ENCODE measurements around the gene ZCCHC14. TPM values are rescaled to one million over a fixed set of nuclear protein-coding genes. Genes with fewer than 3 reads are reported as not detected.
A peak's percentile ranks its signal among the peaks of the same experiment; 100 is the strongest.

The ZCCHC14 gene
- total and polyA plus RNA-seq, 2 of the 13 experiments (the other 11 are each of a cell fraction or from before 2014, with no cell fraction given), result 12.4 to 12.5 TPM

GRCh38 chr16:87536795-87537142 is 43.9 kb upstream of the ZCCHC14 start:
- ATAC-seq (peak; percentile 9; the same call in 2 of the 3 replicates), FAIRE-seq (no peak), DNase-seq (ENCODE audit: low spot score) (no peak)
- peaks cover 75% of the 10 kb centered on the region for H3K4me1 ChIP-seq (ENCODE audit: insufficient read depth, low read length)
- in situ Hi-C loops (cut with HindIII; ENCODE audit: extremely low pct_ligation_motif_present, low pct_unique_long_range_greater_than_20kb) (no loop called here), intact Hi-C loops (cut with micrococcal nuclease; ENCODE audit: unreplicated experiment) (loop anchor here (1.0 kb wide), 1 partner anchor 75 kb away; no protein-coding TSS in a partner anchor)
- POLR2A ChIA-PET, result interaction anchor here (0.6 to 2.0 kb wide), 14 partner anchors 8 to 414 kb away, joined by 3 to 11 read pairs (median 4); partner anchors contain the start of gene BANP
- H3K9me3 ChIP-seq (ENCODE audit: low read length), result peaks cover 29% of the 10 kb centered on the region
- 25% methylated on average over 10 of the region's 10 CpGs for WGBS (ENCODE audit: low lambda C conversion rate)
- H3K4me3 ChIP-seq (replicated peaks in 1 of 3; ENCODE audit: insufficient read depth in 1 of 3, low read depth in 2 of 3, low read length in 3 of 3), result peak overlapping the region; percentile 40 to 63 (median 50); a peak in 5 of 6 replicates
- peak overlapping the region; percentile 78 for H3K27ac ChIP-seq (ENCODE audit: extremely low read length, insufficient read depth, low read length)
- H2AFZ ChIP-seq (ENCODE audit: low read length), result peak overlapping the region; percentile 78
- H3K9ac ChIP-seq (ENCODE audit: insufficient read depth, low read depth, low read length), result peak overlapping the region; percentile 69
- no peaks in the 10 kb centered on the region for H3K79me2 ChIP-seq (ENCODE audit: insufficient read depth, low read length)
- H4K20me1 ChIP-seq (ENCODE audit: insufficient read depth, low read length), result no peaks in the 10 kb centered on the region
- H3K36me3 ChIP-seq (replicated peaks in 1 of 2; ENCODE audit: control insufficient read depth in 1 of 2, insufficient read depth in 2 of 2, low read length in 2 of 2), result no peaks in the 10 kb centered on the region
- peak overlapping the region; percentile 97 for H3K4me2 ChIP-seq (ENCODE audit: low read depth, low read length)
- BruUV-seq (replicated peaks), result no TSS peak
- H3K27me3 ChIP-seq (ENCODE audit: control insufficient read depth in 1 of 2, insufficient read depth in 2 of 2, low read length in 2 of 2), result peaks cover 7 to 24% of the 10 kb centered on the region in 2 experiments
- CTCF ChIA-PET (ENCODE audit: low intra/inter-chr PET ratio, low total read pairs), result no interaction called here
- no peak for TF ChIP-seq MAFG (CRISPR knock-in tag; IDR thresholded peaks at IDR 0.05)
- TF ChIP-seq MIER3 (CRISPR knock-in tag; IDR thresholded peaks at IDR 0.05; ENCODE audit: borderline replicate concordance), result no peak
- TF ChIP-seq ZSCAN25 (CRISPR knock-in tag; IDR thresholded peaks at IDR 0.05), result 0 out of 2 replicates have a peak, but pooled peaks have one; percentile 33
- TF ChIP-seq DRAP1 (CRISPR knock-in tag; IDR thresholded peaks at IDR 0.05), result peak; percentile 73
- TF ChIP-seq LBX2 (CRISPR knock-in tag; IDR thresholded peaks at IDR 0.05; ENCODE audit: borderline replicate concordance), result no peak
- TF ChIP-seq MLX (CRISPR knock-in tag; IDR thresholded peaks at IDR 0.05), result no peak
- TF ChIP-seq POLR2AphosphoS5 (IDR thresholded peaks at IDR 0.05; ENCODE audit: low read depth, low read length), result peak; percentile 46; the same call in 1 of the 2 replicates
- no peak for TF ChIP-seq KDM4B (CRISPR knock-in tag; IDR thresholded peaks at IDR 0.05)
- peak; percentile 66 for TF ChIP-seq POGZ (CRISPR knock-in tag; IDR thresholded peaks at IDR 0.05)
- 0 out of 2 replicates have a peak, but pooled peaks have one; percentile 9 for TF ChIP-seq DMAP1 (CRISPR knock-in tag; IDR thresholded peaks at IDR 0.05)
- 0 out of 2 replicates have a peak, but pooled peaks have one; percentile 29 for TF ChIP-seq ZNF136 (CRISPR knock-in tag; IDR thresholded peaks at IDR 0.05; ENCODE audit: low read depth)
- TF ChIP-seq KMT2A (CRISPR knock-in tag; IDR thresholded peaks at IDR 0.05), result peak; percentile 49; the same call in 1 of the 2 replicates
- TF ChIP-seq MAX (IDR thresholded peaks at IDR 0.05), result peak; percentile 44; the same call in 1 of the 2 replicates
- TF ChIP-seq JUNB (CRISPR knock-in tag; IDR thresholded peaks at IDR 0.05; ENCODE audit: borderline replicate concordance), result no peak
- no peak for TF ChIP-seq ZNF766 (CRISPR knock-in tag; IDR thresholded peaks at IDR 0.05; ENCODE audit: borderline replicate concordance)
- 0 out of 2 replicates have a peak, but pooled peaks have one; percentile 28 for TF ChIP-seq ZBTB49 (CRISPR knock-in tag; IDR thresholded peaks at IDR 0.05; ENCODE audit: borderline replicate concordance)
- no peak for TF ChIP-seq RFX1 (IDR thresholded peaks at IDR 0.05)
- TF ChIP-seq KLF16 (CRISPR knock-in tag; IDR thresholded peaks at IDR 0.05), result 0 out of 4 replicates have a peak, but pooled peaks of 1 of the 2 experiments have one; percentile 3
- peak; percentile 62; the same call in 1 of the 2 replicates for TF ChIP-seq NFKBIZ (CRISPR knock-in tag; IDR thresholded peaks at IDR 0.05)
- TF ChIP-seq MXD4 (CRISPR knock-in tag; IDR thresholded peaks at IDR 0.05), result 0 out of 2 replicates have a peak, but pooled peaks have one; percentile 66
- peak; percentile 68; the same call in 1 of the 2 replicates for TF ChIP-seq KAT7 (CRISPR knock-in tag; IDR thresholded peaks at IDR 0.05; ENCODE audit: borderline replicate concordance)
- TF ChIP-seq POLR2A (IDR thresholded peaks at IDR 0.05; ENCODE audit: insufficient read depth in 1 of 2, low read depth in 2 of 2, low read length in 2 of 2), result peak; percentile 50 to 73

All from HepG2 (cell line).